Skin epidermis (tissue), 12 donors: ENCODE measurements around the gene ANO10.

Experiments used
- H3K27ac ChIP-seq, 21 experiments: fragments of 200-600 bp; sonication (generic) in 11 of 21; one replicate each; pipeline ENCODE4 v1.5.0; 2020; ENCODE audit warnings: mild to moderate bottlenecking in 3 of 21, inconsistent platforms in 2 of 21, moderate library complexity in 2 of 21
- H3K4me3 ChIP-seq, 7 experiments: fragments of 200-600 bp; sonication (generic) in 2 of 7; one replicate each; pipeline ENCODE4 v1.5.0; 2020; ENCODE audit warnings: inconsistent platforms in 2 of 7, mild to moderate bottlenecking in 2 of 7, moderate library complexity in 1 of 7

The ANO10 gene

DNA sequence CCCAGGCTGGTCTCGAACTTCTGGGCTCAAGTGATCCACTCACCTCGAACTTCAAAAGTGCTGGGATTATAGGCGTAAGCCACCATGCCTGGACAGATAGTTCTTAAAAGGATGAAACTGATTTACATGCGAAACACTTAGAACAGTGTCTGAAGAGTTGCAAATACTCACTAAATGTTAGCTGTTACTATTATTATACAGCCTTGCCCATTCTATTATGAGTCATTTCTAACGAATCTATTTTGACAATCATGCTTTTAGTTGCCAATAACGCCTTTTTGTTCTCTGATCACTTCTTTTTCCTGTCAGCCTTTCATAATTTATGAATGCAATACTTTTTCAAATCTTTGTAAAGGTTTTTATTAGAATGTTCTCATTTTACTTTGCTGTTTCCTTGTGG lies 222.8 kb downstream of the ANO10 start:
- Histone ChIP-seq H3K4me3 (no peak overlapping the region), H3K27ac (peak overlapping the region in 3 of 21 experiments; percentile 9 to 36 (median 18))

DNA sequence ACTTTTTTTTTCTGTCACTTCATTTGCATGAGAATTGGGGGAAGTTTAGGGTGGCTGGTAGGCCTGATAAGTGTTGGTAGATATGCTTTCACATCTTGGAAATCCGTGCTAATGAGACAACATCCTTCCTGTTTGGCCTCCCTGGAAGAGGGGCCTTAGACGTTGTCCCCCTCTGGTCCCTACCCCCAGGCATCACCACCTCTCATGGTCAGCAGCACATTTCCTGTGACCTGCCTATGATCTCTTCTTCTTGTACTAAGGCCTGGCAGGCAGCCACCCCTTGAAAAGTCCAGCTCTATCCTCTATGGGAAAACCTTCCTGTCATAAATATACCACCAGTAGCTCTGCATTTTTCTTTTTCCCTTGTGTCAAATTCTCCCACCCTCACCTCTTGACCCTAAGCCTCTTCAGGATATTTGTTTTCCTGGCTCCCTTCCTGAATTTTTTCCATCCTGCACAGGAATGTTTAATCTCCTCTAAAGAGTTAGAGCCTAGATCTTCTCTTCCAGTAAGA lies 227.7 kb downstream of the ANO10 start:
- H3K4me3 ChIP-seq: no peak overlapping the region
- peak overlapping the region in 6 of 21 experiments; percentile 35 to 68 (median 54) for H3K27ac ChIP-seq

DNA sequence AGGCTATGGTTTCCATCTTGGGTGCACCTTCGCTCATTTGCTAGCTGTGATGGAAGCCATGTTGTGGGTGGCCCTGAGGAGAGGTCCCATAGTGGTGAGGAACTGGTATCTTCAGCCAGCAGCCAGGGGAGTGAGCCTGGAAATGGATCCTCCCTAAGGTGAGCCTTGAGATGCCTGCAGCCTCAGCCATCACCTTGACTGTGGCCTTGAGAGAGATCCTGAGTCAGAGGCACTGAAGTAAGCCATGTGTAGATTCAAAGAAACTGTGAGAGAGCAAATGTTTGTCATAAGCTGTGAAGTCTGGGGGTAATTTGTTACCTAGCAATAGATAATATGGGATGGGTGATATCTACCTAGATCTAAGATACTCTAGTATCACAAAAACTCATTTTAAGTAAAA lies 230.2 kb downstream of the ANO10 start:
- Histone ChIP-seq H3K27ac (peak overlapping the region in 5 of 21 experiments; percentile 30 to 85 (median 47)), H3K4me3 (no peak overlapping the region)

DNA sequence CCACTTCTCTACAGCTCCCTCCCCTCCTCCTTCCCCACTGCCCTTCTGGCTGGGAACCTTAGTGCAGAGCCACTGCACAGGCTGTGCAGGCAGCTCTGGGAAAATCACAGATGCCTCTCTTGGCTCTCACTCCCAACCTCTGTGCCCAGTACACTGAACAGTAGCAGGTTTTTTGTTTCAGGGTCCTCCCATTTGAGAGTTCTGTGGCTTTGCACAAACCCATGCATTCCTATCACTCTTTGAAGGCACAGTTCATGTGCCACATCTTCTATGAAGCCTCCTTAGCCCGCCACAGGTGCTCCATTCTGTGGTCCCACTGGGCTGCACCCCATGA lies 231.6 kb downstream of the ANO10 start:
- Histone ChIP-seq H3K27ac (peak overlapping the region in 20 of 21 experiments; percentile 46 to 92 (median 76)), H3K4me3 (no peak overlapping the region)

DNA sequence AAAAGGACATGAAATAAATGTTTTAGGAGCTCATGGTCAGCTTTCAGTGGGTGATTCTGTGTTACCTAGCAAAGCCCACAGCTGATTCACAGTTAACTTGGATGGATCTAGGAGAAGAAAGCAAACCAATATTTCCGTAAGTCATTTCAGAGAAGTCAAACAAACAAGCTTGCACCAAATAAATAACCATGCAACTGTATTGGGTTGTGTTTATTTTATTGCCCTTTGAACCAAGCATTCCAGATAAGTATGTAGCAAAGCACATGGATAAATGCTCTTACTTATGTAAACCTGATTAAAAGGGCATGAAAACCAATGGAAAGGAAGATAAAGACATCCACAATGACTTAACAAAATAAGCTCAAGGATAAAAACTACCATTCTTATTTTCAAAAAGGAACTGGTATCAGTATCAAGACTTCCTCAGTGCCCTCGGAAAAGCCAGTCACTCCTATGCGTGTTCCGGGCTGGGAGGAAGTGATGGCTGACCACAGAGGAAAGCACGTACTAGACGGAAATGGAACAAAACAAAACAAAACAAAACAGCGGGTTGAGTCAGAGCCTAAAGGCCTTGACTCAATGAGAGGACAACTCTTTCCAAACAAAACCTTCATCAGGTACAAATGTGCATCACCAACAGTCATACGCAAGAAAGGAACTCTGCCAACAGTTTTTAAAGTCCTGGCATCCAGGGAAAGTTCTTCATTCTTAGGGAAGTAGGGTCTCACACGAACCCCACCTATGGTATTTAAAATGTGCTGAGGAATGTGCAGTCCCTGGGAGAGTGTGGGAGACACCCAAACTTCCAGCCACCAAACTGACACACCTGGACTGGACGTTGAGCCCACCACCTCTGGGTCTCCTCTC lies 232.2 kb downstream of the ANO10 start:
- H3K27ac ChIP-seq: peak overlapping the region in 20 of 21 experiments; percentile 62 to 92 (median 79)
- H3K4me3 ChIP-seq: no peak overlapping the region

DNA sequence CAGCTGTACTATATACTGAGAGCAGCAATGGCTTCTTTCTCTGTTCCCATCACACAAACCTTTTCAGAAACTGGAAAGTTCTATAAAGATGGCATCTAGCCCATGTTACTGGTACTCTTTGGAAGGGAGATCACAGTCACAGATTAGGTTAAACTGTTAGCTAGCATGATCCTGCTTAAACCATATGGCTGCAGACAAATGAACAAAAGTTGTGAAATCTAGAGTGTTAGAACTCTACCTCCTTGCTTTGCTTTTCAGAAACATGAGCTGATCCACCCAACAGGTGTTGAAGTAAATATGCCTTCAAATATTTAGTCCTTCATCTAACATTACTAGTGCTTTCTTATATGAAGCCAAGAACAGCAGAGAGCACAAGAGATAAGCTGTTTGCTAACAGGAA lies 232.9 kb downstream of the ANO10 start:
- Histone ChIP-seq H3K4me3 (no peak overlapping the region), H3K27ac (peak overlapping the region in 19 of 21 experiments; percentile 4 to 92 (median 77))

DNA sequence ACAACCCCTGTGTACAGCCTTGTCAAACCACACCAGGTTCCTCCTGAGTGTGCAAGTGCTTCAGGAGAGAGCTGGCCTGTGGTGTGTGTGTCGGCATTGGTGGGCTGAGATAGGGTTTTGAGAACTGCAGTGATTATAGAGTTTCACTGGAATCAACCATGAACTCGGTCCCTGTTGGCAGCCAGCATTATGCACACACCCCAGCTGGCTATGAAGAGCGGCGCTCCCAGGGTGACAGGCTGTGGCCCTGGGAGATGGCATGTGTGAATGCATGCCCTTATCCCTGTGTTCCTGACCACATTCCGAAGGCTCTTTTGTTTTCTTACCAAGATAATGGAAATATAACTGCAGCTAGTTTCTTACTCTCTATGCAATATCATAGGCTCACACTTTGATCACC lies 233.6 kb downstream of the ANO10 start:
- peak overlapping the region in 8 of 21 experiments; percentile 35 to 92 (median 81) for H3K27ac ChIP-seq
- no peak overlapping the region for H3K4me3 ChIP-seq

DNA sequence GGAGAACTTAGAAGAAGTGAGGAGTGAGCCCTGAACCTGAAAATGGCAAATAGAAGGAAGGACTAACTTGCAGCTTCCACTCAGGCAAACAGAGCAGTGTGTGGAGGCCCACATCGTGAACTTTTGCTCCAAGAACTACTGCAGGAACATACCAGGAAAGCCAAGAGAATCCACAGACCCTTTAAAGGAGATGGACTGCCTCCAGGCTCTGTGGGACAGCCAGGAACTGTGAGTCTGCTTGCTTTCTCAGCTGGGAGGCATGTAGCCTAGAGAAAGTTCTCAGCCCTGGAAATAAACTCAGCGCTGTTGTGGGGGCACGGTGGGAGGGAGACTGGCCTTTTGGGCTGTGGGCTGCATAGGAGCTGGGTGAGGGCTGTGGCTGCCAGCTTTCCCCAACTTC lies 242.5 kb downstream of the ANO10 start:
- Histone ChIP-seq H3K4me3 (no peak overlapping the region), H3K27ac (peak overlapping the region in 1 of 21 experiments; percentile 26)

DNA sequence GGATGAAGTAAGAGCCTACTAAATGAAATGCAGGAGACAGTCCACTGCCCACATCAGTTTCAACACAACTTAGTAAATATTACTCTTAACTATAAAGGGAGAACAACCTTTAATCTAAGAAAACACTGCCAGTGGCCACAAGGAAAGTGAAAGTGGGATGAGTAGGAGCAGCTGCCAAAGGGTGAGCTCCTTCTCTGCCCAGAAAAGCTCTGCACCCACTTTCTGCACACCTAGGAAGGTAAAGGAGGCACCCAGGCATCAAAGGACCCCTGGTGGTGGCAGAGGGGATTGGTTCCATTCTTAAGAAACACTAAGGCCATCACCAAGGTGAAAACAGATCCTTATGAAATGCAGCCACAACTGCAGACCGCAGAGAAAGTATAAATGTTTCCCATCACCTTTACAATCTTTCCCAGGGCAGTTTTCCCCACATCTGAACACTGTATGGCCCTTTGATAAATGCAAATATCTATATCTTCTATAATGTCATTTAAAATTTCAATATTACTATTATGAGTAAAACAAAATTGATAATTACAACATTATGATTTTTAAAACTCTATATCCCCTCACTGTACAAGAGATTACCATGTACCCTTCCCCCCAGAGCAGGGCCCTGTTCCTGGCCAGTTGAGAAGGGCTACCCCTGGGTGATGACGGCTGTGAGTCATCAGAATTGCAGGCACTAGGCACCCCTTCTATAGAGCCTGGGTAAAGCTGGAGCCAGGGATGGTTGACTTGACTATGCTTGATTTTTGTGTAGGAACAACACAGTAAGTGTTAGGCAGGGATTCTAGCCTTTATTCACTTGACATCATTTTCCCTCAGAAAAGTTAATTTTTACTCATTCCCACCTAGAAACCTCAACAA lies 243.5 kb downstream of the ANO10 start:
- H3K4me3 ChIP-seq: no peak overlapping the region
- peak overlapping the region in 1 of 21 experiments; percentile 26 for H3K27ac ChIP-seq

DNA sequence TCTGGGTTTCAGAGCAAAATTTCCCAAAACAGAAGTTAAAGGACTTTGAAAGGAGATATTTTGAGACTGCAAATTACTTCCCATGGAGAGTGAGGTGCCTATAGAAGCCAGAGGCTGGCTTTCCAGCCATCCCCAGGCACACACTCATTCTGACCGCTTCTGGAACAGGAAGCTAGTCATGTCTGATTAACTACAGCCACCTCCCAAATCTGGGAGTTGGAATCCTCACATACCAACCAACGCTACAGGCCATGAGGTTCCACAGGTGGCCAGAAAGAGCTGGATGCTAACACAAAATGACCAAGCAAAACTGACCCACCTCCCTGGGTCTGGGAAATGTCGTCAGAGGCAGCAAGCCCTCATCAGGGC lies 248.3 kb downstream of the ANO10 start:
- Histone ChIP-seq H3K27ac (no peak overlapping the region), H3K4me3 (no peak overlapping the region)

DNA sequence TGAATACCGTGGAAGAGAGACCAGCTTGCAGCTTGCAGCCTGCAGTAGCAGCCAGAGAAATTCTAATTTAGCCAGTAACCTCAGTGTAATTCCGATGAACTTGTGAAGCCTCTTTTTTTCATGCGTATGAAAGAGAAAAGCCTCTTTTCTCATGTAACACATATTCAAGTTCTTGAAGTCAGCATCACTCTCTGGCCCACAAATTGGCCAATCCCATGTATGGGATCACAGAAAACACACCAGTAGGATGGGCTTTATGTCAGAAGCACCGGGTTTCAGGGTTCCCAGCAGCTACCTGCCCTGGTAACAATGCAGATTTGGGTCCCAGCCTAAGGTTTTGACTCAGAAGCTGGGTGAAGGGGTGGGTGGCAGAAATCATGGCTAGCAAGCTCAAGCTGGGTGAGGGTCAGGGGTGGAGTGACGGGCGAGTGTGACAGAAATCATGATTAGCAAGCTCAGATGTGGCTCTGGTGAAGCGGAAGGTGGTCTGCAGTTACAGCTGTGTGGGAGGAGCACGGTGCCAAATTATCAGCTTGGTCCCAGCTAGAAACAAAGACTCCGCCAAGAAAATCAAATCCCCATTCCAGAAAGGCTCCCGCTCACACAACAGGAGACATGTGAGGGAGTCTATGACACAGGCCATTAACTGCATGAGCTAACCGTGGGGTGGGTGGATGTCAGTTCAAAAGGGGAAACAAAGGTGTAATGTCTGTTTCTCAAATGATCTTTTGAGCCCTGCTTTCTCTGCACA lies 248.8 kb downstream of the ANO10 start:
- H3K4me3 ChIP-seq: no peak overlapping the region

DNA sequence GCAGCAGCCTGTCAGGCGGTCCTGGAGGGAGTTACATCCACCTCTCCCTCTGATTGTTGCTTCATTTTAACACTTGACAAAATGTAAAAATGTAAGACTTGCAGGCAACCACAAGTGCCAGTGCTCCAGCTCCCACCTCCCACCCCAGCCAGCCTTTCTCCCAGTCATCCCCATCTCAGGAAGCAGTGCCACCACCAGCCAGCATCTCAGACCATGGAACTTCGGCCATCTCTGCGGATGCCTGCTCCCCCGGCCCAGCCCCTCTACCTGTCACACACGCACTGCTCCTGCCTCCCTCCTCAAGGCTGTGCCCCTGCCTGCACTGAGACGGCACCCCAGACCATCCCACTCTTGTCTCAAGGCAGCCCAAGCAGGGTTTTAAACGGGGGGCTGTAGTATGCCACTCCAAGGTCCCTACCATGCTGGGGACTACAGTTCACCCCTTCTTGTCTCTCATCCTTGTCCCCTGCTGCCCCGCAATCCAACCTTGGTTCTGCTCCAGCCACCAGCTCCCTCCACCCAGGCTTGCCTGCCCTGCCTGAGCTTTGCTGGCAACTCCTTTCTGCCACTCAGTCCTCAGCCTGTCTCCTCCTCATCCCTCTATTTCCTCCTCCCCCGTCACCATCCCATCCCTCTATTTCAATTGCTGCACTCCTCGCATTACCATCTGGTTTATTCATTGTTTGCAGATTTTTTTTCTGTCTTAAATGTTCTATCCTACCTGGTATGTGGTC lies 249.6 kb downstream of the ANO10 start:
- Histone ChIP-seq H3K27ac (no peak overlapping the region), H3K4me3 (no peak overlapping the region)

More for the DNA sequence above, 248.8 kb downstream of the ANO10 start:
- H3K27ac ChIP-seq: no peak overlapping the region

DNA sequence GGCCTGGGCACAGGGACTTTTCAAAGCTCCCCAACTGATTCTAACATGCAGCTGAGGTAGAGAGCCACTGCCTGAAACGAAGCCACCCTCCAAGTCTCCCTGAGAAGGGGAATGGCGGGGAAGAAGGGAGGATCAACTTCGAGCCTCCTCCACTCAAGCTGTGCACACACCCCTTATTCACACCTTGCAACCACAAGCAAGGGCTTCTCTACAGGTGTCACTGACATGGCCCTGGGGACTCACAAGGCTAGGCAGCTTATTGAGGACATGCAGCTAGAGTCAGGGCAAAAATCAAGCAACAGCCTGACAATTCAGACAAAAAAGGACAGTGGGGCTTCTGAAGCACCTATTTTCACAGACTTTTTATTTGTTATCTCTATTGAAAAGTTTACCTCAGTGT lies 250.3 kb downstream of the ANO10 start:
- no peak overlapping the region for H3K27ac ChIP-seq
- H3K4me3 ChIP-seq: no peak overlapping the region

DNA sequence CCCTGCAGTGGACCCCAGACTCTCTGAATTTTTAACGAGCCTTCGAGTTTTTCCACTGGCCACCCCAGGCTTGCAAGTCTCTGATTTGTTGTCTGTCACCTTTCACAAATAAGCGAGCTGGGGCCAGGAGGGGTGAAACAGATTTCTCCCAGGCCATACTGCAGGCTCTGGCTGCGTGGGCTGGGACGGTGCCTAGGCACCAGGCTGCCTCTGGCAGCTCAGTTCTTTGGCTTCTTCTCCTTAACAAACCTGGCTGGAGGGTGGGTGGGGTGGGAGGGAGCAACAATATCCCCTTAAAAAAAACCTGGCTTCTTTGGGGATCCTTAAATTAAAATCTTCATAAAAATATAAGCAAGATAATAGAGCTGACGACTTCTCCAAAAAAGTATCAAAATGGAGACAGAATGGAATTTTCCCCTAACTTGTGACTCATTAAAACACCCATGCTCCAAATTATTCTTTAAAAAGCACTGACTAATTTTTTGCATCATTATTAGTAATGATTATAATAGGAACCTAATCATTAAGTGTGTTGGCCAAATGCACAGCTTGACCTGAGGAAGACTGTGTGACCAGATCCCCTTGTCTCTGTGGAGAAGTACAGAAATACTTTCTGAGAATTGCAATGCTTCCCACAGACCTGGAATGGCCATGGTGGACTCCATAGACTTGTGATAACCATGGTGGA lies 251.4 kb downstream of the ANO10 start:
- no peak overlapping the region for H3K4me3 ChIP-seq
- peak overlapping the region in 1 of 21 experiments; percentile 0 for H3K27ac ChIP-seq

DNA sequence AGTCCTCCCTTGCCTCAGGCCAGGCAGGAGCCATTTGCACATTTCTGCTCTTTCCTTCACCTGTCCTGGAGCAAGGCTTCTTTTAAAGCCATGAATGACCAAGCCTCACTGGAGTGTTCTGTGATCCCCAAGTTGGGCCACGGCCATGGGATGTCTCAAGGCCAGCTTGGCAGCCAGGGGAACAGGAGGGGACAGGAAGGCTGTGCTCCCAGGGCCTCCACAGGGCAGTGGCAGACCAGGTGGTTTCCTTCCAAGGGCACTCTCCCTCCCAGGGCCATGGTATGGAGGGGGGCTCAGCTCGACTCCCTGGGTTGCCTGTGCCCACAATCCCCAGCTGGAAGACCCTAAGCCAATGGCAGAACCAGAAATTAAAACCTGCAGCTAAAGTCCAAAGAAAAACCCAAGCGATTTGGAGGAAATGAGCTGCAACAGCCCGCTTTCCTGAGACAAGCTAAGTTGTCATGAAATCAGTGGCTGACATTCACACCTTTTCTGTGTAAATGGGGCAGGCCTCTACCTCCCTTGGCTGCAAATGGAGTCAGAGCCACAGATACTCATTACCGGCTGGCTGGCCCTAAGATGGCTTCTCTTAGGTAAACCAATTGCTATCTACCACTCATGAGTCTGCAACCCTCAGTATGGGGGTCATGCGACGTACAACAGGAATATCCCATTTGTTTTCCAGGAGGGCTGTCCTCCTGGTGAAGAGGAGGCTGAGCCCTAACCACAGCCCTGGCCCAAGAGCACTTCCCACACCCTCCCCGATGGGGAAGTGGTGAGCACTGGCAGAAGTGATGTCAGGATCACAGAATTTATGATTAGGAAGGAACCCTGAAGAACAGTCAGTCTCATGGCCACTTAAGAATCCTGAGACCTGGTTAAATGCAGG lies 252.2 kb downstream of the ANO10 start:
- peak overlapping the region in 1 of 21 experiments; percentile 0 for H3K27ac ChIP-seq
- H3K4me3 ChIP-seq: no peak overlapping the region

DNA sequence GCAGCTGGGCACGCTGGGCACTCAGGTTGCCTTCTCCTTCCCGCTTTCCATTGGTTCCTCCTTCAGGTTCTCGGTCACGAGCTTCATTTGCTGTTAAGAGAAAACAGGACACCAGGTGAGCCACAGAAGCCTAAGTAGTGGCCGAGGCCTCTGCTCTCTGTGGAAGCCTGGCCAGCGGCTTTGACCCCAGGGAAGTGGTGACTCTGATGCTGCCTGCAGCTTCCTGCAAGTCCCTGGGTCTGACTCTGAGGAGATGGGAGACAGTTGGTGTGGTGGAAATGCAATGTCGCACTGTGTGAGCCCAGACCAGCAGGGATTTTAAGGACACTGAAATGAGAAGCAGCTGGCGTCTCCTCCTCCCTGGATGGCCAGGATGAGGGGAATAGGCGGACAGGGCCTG lies 254.9 kb downstream of the ANO10 start:
- no peak overlapping the region for H3K4me3 ChIP-seq
- peak overlapping the region in 5 of 21 experiments; percentile 4 to 52 (median 19) for H3K27ac ChIP-seq

DNA sequence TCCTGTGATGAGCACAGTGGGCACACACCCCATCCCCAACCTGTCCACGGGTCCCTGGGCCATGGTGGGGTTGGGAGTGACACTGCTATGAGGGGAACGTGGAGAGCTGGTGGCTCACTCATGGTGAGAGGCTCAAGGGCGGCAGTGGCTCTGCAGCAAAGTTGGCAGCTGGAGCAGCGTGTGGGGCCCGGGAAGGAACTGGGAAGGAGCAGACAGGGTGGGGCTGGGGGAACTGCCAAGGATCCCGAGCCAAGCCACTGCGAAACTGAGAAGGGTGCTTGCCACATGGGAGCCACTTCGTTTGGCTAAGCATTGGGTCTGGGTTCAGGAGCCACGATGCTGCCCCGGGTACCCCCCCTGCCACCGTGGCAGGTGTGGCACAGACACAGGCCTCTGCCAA lies 255.3 kb downstream of the ANO10 start:
- peak overlapping the region in 6 of 21 experiments; percentile 4 to 52 (median 20) for H3K27ac ChIP-seq
- H3K4me3 ChIP-seq: no peak overlapping the region
